SK-N-SH treated with all-trans-retinoic acid at 6 μM for 48 hours (cell line): Measurements from ENCODE around the gene KLHL14.

ENCODE experiments used
- ATAC-seq: fragments of 200-7000 bp; cut with Tn5 transposase; 3 replicates; pipeline ENCODE4 v1.9.1; 2020; ENCODE audit warnings: mild to moderate bottlenecking, moderate library complexity
- ARNTL ChIP-seq: fragments of 450-650 bp; formaldehyde crosslinking; IDR thresholded peaks from 2 replicates; pipeline ENCODE4 v1.5.0; 2020; ENCODE audit warnings: low read depth, mild to moderate bottlenecking, moderate library complexity, borderline replicate concordance
- BACH2 ChIP-seq: fragments of 250-450 bp; sonication (Bioruptor Pico); IDR thresholded peaks from 2 replicates; pipeline ENCODE4 v1.9.0; 2021; ENCODE audit warnings: mild to moderate bottlenecking, borderline replicate concordance
- CREB5 ChIP-seq: fragments of 250-450 bp; sonication (Bioruptor Pico); IDR thresholded peaks from 2 replicates; pipeline ENCODE4 v1.5.1; 2020; ENCODE audit warnings: low read depth, mild to moderate bottlenecking, moderate library complexity
- CSDC2 ChIP-seq: fragments of 250-450 bp; sonication (Bioruptor Pico); IDR thresholded peaks from 2 replicates; pipeline ENCODE4 v1.5.0; 2020; ENCODE audit warnings: mild to moderate bottlenecking, moderate library complexity
- ESRRG ChIP-seq: fragments of 250-450 bp; sonication (Bioruptor Pico); IDR thresholded peaks from 2 replicates; pipeline ENCODE4 v1.6.1; 2021; ENCODE audit warnings: mild to moderate bottlenecking
- GLIS3 ChIP-seq: fragments of 250-450 bp; sonication (Bioruptor Pico); IDR thresholded peaks from 2 replicates; pipeline ENCODE4 v1.5.0; 2020; ENCODE audit warnings: mild to moderate bottlenecking, moderate library complexity
- ISL1 ChIP-seq: fragments of 250-450 bp; sonication (Bioruptor Pico); IDR thresholded peaks from 2 replicates; pipeline ENCODE4 v2.1.2; 2022; ENCODE audit warnings: mild to moderate bottlenecking, moderate library complexity
- OSR1 ChIP-seq: fragments of 250-450 bp; sonication (Bioruptor Pico); IDR thresholded peaks from 2 replicates; pipeline ENCODE4 v1.8.0; 2022; ENCODE audit warnings: moderate library complexity, mild to moderate bottlenecking, inconsistent platforms
- PATZ1 ChIP-seq: fragments of 250-450 bp; sonication (Bioruptor Pico); IDR thresholded peaks from 2 replicates; pipeline ENCODE4 v1.8.0; 2020; ENCODE audit warnings: mild to moderate bottlenecking, moderate library complexity, borderline replicate concordance
- POU6F1 ChIP-seq: fragments of 250-450 bp; sonication (Bioruptor Pico); IDR thresholded peaks from 2 replicates; pipeline ENCODE4 v1.8.0; 2021; ENCODE audit warnings: low read depth, mild to moderate bottlenecking, moderate library complexity, borderline replicate concordance
- PPARA ChIP-seq: fragments of 250-450 bp; sonication (Bioruptor Pico); IDR thresholded peaks from 2 replicates; pipeline ENCODE4 v1.5.0; 2020; ENCODE audit warnings: mild to moderate bottlenecking, borderline replicate concordance
- RARB ChIP-seq: fragments of 250-450 bp; sonication (Bioruptor Pico); IDR thresholded peaks from 2 replicates; pipeline ENCODE4 v1.8.0; 2021; ENCODE audit warnings: mild to moderate bottlenecking, moderate library complexity
- SNAI2 ChIP-seq: fragments of 250-450 bp; sonication (Bioruptor Pico); IDR thresholded peaks from 2 replicates; pipeline ENCODE4 v1.5.0; 2020; ENCODE audit warnings: mild to moderate bottlenecking, moderate library complexity
- TCF4 ChIP-seq: fragments of 250-450 bp; sonication (Bioruptor Pico); IDR thresholded peaks from 2 replicates; pipeline ENCODE4 v1.8.0; 2021; ENCODE audit warnings: mild to moderate bottlenecking, moderate library complexity, borderline replicate concordance
- TOX ChIP-seq: fragments of 250-450 bp; sonication (Bioruptor Pico); IDR thresholded peaks from 2 replicates; pipeline ENCODE4 v1.8.0; 2021; ENCODE audit warnings: mild to moderate bottlenecking, moderate library complexity, borderline replicate concordance
- TSHZ2 ChIP-seq: fragments of 250-450 bp; sonication (Bioruptor Pico); IDR thresholded peaks from 2 replicates; pipeline ENCODE4 v1.5.0; 2020; ENCODE audit warnings: mild to moderate bottlenecking, moderate library complexity
- ZC3H10 ChIP-seq: fragments of 250-450 bp; sonication (Bioruptor Pico); IDR thresholded peaks from 2 replicates; pipeline ENCODE4 v1.5.1; 2021; ENCODE audit warnings: mild to moderate bottlenecking, moderate library complexity
- ZFP3 ChIP-seq: fragments of 250-450 bp; sonication (Bioruptor Pico); IDR thresholded peaks from 2 replicates; pipeline ENCODE4 v1.5.0; 2020; ENCODE audit warnings: mild to moderate bottlenecking, moderate library complexity
- ZFP30 ChIP-seq: fragments of 450-650 bp; formaldehyde crosslinking; IDR thresholded peaks from 2 replicates; pipeline ENCODE4 v1.5.0; 2022; ENCODE audit warnings: mild to moderate bottlenecking, moderate library complexity
- ZNF565 ChIP-seq: fragments of 450-650 bp; formaldehyde crosslinking; conservative IDR thresholded peaks from 2 replicates; pipeline ENCODE4 v1.5.0; 2020; ENCODE audit warnings: low read depth, mild to moderate bottlenecking, moderate library complexity
- ZNF8 ChIP-seq: fragments of 450-650 bp; formaldehyde crosslinking; IDR thresholded peaks from 2 replicates; pipeline ENCODE4 v1.5.0; 2020; ENCODE audit warnings: mild to moderate bottlenecking, moderate library complexity

The KLHL14 gene

GRCh38 chr18:32749809-32750208 is 23.0 kb downstream of the KLHL14 start:
- no peak for TF ChIP-seq PPARA
- no peak for TF ChIP-seq TCF4 (CRISPR knock-in tag)
- TF ChIP-seq ESRRG (CRISPR knock-in tag): no peak
- no peak for TF ChIP-seq TOX (CRISPR knock-in tag)
- no peak for TF ChIP-seq CREB5 (CRISPR knock-in tag)
- TF ChIP-seq BACH2 (CRISPR knock-in tag): no peak
- no peak for TF ChIP-seq ARNTL (CRISPR knock-in tag)
- TF ChIP-seq CSDC2 (CRISPR knock-in tag): no peak
- no peak for TF ChIP-seq ZFP3 (CRISPR knock-in tag)
- TF ChIP-seq ZC3H10: no peak
- TF ChIP-seq POU6F1 (CRISPR knock-in tag): no peak
- TF ChIP-seq RARB (CRISPR knock-in tag): no peak
- TF ChIP-seq PATZ1 (CRISPR knock-in tag): no peak
- TF ChIP-seq ISL1 (CRISPR knock-in tag): no peak
- TF ChIP-seq ZFP30 (CRISPR knock-in tag): no peak
- TF ChIP-seq, all 23 proteins: peak for 0
- ATAC-seq: no peak

- TF ChIP-seq CREB5 (CRISPR knock-in tag) (no peak), SNAI2 (CRISPR knock-in tag) (no peak), CSDC2 (CRISPR knock-in tag) (no peak), TCF4 (CRISPR knock-in tag) (no peak), OSR1 (CRISPR knock-in tag) (no peak), POU6F1 (CRISPR knock-in tag) (no peak), TSHZ2 (no peak), ARNTL (CRISPR knock-in tag) (no peak), ZNF565 (CRISPR knock-in tag) (no peak), ESRRG (CRISPR knock-in tag) (no peak), ZNF8 (CRISPR knock-in tag) (no peak), PPARA (no peak), GLIS3 (CRISPR knock-in tag) (no peak), ZFP30 (CRISPR knock-in tag) (no peak), ZFP3 (CRISPR knock-in tag) (no peak)
- TF ChIP-seq, all 23 proteins: peak for 0
- no peak for ATAC-seq
Observed at GRCh38 chr18:32742579-32742978, 30.2 kb downstream of the KLHL14 start.
